Testis (tissue), 2 donors: ENCODE data around the gene BCKDK.

Experiments used
- POLR2A ChIP-seq: fragments of 450-650 bp; IDR thresholded peaks from one replicate; pipeline ENCODE4 v1.6.1; 2017; ENCODE audit warnings: antibody characterized with exemption, mild to moderate bottlenecking, moderate library complexity
- TF ChIP-seq, protein P1 (sequence below), 3 experiments: fragments of 450-650 bp in 2 of 3; fragments of 200-600 bp in 1 of 3; sonication (generic) in 1 of 3; IDR thresholded peaks; one replicate each; pipeline ENCODE4 v1.5.1; 2016 to 2019; ENCODE audit warnings: antibody characterized with exemption in 3 of 3, mild to moderate bottlenecking in 2 of 3, moderate library complexity in 1 of 3

DNA sequence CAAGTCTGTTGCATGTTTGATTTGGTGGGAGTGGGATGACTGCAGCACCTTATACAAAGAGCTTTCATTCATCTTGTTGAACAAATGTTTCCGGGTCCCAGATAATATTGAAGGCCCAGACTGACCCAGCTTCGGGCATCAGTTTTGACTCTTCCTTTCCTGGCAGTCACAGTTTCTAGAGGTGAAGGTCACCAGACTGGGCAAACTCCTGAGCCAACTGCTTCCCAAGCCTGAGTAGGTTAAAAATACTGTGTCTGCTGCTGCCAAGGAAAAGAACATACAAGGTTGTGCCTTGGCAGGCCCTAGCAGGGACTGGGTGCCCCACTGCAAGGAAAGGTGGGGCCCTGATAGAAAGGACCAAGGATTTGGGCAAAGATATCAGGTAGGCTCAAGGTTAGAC, 4.5 kb downstream of the BCKDK start:
- TF ChIP-seq, protein P1, sequence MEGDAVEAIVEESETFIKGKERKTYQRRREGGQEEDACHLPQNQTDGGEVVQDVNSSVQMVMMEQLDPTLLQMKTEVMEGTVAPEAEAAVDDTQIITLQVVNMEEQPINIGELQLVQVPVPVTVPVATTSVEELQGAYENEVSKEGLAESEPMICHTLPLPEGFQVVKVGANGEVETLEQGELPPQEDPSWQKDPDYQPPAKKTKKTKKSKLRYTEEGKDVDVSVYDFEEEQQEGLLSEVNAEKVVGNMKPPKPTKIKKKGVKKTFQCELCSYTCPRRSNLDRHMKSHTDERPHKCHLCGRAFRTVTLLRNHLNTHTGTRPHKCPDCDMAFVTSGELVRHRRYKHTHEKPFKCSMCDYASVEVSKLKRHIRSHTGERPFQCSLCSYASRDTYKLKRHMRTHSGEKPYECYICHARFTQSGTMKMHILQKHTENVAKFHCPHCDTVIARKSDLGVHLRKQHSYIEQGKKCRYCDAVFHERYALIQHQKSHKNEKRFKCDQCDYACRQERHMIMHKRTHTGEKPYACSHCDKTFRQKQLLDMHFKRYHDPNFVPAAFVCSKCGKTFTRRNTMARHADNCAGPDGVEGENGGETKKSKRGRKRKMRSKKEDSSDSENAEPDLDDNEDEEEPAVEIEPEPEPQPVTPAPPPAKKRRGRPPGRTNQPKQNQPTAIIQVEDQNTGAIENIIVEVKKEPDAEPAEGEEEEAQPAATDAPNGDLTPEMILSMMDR (IDR thresholded peaks at IDR 0.05), result no peak
- no peak for TF ChIP-seq POLR2A
